Upper lobe of right lung (tissue), 1 donor: Measurements from ENCODE around the gene AHSA1. TPM values are rescaled to one million over a fixed set of nuclear protein-coding genes. Genes with fewer than 3 reads are reported as not detected.

ENCODE experiments used
- ATAC-seq: fragments of 200-7000 bp; cut with Tn5 transposase; one replicate; pipeline ENCODE4 v1.9.1; 2020; ENCODE audit warnings: mild to moderate bottlenecking, moderate library complexity
- DNase-seq: peaks from one replicate; pipeline ENCODE4 v3.0.0-alpha.2; 2020
- H3K27ac ChIP-seq: fragments of 200-600 bp; one replicate; pipeline ENCODE4 v1.8.0; 2022
- H3K27me3 ChIP-seq: fragments of 200-600 bp; one replicate; pipeline ENCODE4 v1.8.0; 2022; ENCODE audit warnings: mild to moderate bottlenecking
- H3K36me3 ChIP-seq: fragments of 200-600 bp; one replicate; pipeline ENCODE4 v1.8.0; 2022
- H3K4me1 ChIP-seq: fragments of 200-600 bp; one replicate; pipeline ENCODE4 v1.8.0; 2022
- H3K4me3 ChIP-seq: fragments of 200-600 bp; one replicate; pipeline ENCODE4 v1.8.0; 2022; ENCODE audit warnings: mild to moderate bottlenecking
- H3K9me3 ChIP-seq: fragments of 200-600 bp; one replicate; pipeline ENCODE4 v1.8.0; 2022
- intact Hi-C: fragments of 100-400 bp; cut with DNase I; formaldehyde crosslinking; loops from one replicate; pipeline ENCODE4 v1.11.0; 2022
- total RNA-seq: library from RNA; stranded (reverse); fragmentation: NEBNext Ultra II Directional; extraction: Animal tissue kit (Norgen Biotek cat#: 25700); gene quantifications from one replicate; pipeline ENCODE4 v1.2.1, GENCODE V29; 2021
- TF ChIP-seq, protein P1 (sequence below): fragments of 200-600 bp; IDR thresholded peaks from one replicate; pipeline ENCODE4 v1.8.0; 2022; ENCODE audit warnings: antibody characterized with exemption
- donor health status: DM: no; HTN: yes; CAD: no; lungs with severe emphysema.

The AHSA1 gene
- total RNA-seq, 1 donor from 2014 or later = 120 TPM

DNA sequence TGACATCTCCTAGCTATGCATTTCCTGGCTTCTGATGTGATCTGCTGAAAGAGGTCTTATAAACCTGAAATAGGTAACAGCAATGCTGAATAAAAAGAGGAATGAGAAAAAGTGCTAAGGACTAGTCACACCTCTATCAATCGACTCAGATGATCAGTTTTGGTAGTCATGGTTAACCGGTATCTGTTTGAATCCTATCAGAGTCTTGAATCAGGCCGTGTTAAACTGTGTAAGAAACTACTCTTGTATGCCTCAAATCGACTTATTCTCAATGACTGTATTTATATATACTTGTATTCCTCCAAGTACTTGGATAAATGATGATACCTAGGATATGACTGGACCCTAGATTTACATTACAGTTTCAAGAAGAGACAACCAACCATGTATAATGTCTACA is 51.5 kb downstream of the AHSA1 start:
- intact Hi-C loops = no loop called here
- H3K36me3 ChIP-seq = peaks cover 52% of the 10 kb centered on the region
- TF ChIP-seq, protein P1, sequence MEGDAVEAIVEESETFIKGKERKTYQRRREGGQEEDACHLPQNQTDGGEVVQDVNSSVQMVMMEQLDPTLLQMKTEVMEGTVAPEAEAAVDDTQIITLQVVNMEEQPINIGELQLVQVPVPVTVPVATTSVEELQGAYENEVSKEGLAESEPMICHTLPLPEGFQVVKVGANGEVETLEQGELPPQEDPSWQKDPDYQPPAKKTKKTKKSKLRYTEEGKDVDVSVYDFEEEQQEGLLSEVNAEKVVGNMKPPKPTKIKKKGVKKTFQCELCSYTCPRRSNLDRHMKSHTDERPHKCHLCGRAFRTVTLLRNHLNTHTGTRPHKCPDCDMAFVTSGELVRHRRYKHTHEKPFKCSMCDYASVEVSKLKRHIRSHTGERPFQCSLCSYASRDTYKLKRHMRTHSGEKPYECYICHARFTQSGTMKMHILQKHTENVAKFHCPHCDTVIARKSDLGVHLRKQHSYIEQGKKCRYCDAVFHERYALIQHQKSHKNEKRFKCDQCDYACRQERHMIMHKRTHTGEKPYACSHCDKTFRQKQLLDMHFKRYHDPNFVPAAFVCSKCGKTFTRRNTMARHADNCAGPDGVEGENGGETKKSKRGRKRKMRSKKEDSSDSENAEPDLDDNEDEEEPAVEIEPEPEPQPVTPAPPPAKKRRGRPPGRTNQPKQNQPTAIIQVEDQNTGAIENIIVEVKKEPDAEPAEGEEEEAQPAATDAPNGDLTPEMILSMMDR = no peak

DNA sequence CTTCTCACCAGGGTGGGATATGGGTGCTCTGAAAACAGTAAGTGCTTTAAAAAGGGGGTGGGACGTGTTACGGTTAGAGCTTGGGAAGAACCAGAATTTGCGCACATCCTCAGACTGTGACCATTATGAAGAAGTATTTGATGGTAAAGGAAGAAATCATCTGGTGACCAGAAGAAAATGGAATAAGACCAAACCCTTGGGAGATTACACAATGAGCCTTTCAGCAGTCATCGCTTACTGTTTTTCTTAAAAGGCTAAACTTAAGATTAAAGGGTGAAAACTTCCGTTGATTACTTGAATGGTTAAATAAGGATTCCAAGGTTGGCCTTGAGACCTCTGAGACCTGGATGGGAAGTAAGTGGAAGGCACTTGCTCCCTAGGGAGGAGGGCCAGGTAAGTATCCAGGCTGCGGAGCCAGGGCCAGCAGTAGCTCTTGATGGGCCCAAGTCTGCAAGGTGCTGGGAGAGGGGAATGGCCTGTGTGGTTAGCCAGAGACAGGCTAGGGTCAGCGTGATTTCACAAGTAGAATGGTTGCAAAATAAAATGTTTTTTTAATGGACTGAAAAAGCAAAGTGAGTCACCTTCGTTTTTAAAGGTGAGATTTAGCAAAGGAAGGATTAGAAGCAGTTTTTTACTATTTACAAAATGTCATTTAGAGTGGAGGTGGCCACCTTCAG is 53.7 kb downstream of the AHSA1 start:
- TF ChIP-seq, protein P1 = no peak
- Histone ChIP-seq H3K36me3 (peaks cover 72% of the 10 kb centered on the region), H3K27me3 (no peaks in the 10 kb centered on the region), H3K27ac (no peak overlapping the region), H3K9me3 (no peaks in the 10 kb centered on the region), H3K4me3 (no peak overlapping the region), H3K4me1 (no peaks in the 10 kb centered on the region)
- no peak for DNase-seq
- intact Hi-C loops = no loop called here
- no peak for ATAC-seq

More for the DNA sequence above, 51.5 kb downstream of the AHSA1 start:
- no peaks in the 10 kb centered on the region for H3K9me3 ChIP-seq
- no peaks in the 10 kb centered on the region for H3K27me3 ChIP-seq
- no peak for ATAC-seq
- H3K4me1 ChIP-seq = no peaks in the 10 kb centered on the region
- no peak for DNase-seq
- no peak overlapping the region for H3K27ac ChIP-seq
- no peak overlapping the region for H3K4me3 ChIP-seq

DNA sequence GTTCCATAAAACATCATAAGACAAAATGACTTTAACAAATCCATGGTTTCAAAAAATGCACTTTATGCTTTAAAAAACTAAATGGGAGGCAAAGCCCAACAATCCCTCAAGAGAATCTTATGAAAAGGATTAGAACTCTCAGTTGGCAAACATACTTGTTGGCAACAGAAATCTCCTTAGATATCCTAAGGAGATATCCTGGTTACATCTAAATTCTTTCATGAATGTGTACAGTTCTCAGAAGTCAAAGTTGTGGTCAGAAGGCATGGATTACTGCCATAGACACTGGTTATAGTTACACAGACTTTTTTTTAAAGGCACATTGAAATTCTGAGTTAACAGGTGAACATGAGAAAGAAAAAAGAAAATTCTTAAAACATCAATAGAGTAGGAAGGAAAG is 58.2 kb downstream of the AHSA1 start:
- H3K4me3 ChIP-seq = no peak overlapping the region
- H3K9me3 ChIP-seq = no peaks in the 10 kb centered on the region
- H3K36me3 ChIP-seq = peaks cover 79% of the 10 kb centered on the region
- H3K4me1 ChIP-seq = no peaks in the 10 kb centered on the region
- intact Hi-C loops = no loop called here
- DNase-seq = no peak
- H3K27me3 ChIP-seq = no peaks in the 10 kb centered on the region
- no peak overlapping the region for H3K27ac ChIP-seq
- no peak for ATAC-seq
- TF ChIP-seq, protein P1 = no peak

Other genes starting within 250 kb of the AHSA1 start
- gene NGB, start 186.9 kb upstream of the AHSA1 start, total RNA-seq = not detected
- gene POMT2, start 137.2 kb upstream of the AHSA1 start, total RNA-seq = 29.4 TPM
- gene GSTZ1, start 137.1 kb upstream of the AHSA1 start, total RNA-seq = 9.8 TPM
- gene TMED8, start 81.0 kb upstream of the AHSA1 start, total RNA-seq = 11.3 TPM
- gene SAMD15, start 80.7 kb upstream of the AHSA1 start, total RNA-seq = 0.41 TPM
- gene NOXRED1, start 34.6 kb upstream of the AHSA1 start, total RNA-seq = 0.55 TPM
- 14.5 TPM for gene VIPAS39, start 492 bp upstream of the AHSA1 start, total RNA-seq
- gene ISM2, start 40.7 kb downstream of the AHSA1 start, total RNA-seq = not detected
- 44.2 TPM for gene SPTLC2, start 158.5 kb downstream of the AHSA1 start, total RNA-seq
- 11.6 TPM for gene ALKBH1, start 249.9 kb downstream of the AHSA1 start, total RNA-seq